GM19395 (cell line): ENCODE data around the gene PLEKHA7.
"Not testable (repeated sequence)": the region's sequence is repeated elsewhere in the genome, so short reads cannot be mapped to it uniquely, and the experiment has no call there.

Experiments
- ATAC-seq: cut with Tn5 transposase; IDR thresholded peaks from one replicate; pipeline ENCODE4 v1.9.1; 2021; ENCODE audit warnings: mild to moderate bottlenecking, moderate library complexity; ENCODE audit not compliant: unreplicated experiment

PLEKHA7 gene, protein sequence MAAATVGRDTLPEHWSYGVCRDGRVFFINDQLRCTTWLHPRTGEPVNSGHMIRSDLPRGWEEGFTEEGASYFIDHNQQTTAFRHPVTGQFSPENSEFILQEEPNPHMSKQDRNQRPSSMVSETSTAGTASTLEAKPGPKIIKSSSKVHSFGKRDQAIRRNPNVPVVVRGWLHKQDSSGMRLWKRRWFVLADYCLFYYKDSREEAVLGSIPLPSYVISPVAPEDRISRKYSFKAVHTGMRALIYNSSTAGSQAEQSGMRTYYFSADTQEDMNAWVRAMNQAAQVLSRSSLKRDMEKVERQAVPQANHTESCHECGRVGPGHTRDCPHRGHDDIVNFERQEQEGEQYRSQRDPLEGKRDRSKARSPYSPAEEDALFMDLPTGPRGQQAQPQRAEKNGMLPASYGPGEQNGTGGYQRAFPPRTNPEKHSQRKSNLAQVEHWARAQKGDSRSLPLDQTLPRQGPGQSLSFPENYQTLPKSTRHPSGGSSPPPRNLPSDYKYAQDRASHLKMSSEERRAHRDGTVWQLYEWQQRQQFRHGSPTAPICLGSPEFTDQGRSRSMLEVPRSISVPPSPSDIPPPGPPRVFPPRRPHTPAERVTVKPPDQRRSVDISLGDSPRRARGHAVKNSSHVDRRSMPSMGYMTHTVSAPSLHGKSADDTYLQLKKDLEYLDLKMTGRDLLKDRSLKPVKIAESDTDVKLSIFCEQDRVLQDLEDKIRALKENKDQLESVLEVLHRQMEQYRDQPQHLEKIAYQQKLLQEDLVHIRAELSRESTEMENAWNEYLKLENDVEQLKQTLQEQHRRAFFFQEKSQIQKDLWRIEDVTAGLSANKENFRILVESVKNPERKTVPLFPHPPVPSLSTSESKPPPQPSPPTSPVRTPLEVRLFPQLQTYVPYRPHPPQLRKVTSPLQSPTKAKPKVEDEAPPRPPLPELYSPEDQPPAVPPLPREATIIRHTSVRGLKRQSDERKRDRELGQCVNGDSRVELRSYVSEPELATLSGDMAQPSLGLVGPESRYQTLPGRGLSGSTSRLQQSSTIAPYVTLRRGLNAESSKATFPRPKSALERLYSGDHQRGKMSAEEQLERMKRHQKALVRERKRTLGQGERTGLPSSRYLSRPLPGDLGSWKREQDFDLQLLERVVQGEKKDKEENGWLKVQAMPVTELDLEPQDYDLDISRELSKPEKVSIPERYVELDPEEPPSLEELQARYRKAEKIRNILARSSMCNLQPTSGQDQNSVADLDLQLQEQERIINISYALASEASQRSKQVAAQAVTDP

GRCh38 chr11:17014321-17014832 lies at the start of gene PLEKHA7:
Gene PLEKHA7, minus strand, starts transcription at chr11:17014414. Its CDS starts 13 bp downstream, at chr11:17014401.
- ATAC-seq: no peak

DNA sequence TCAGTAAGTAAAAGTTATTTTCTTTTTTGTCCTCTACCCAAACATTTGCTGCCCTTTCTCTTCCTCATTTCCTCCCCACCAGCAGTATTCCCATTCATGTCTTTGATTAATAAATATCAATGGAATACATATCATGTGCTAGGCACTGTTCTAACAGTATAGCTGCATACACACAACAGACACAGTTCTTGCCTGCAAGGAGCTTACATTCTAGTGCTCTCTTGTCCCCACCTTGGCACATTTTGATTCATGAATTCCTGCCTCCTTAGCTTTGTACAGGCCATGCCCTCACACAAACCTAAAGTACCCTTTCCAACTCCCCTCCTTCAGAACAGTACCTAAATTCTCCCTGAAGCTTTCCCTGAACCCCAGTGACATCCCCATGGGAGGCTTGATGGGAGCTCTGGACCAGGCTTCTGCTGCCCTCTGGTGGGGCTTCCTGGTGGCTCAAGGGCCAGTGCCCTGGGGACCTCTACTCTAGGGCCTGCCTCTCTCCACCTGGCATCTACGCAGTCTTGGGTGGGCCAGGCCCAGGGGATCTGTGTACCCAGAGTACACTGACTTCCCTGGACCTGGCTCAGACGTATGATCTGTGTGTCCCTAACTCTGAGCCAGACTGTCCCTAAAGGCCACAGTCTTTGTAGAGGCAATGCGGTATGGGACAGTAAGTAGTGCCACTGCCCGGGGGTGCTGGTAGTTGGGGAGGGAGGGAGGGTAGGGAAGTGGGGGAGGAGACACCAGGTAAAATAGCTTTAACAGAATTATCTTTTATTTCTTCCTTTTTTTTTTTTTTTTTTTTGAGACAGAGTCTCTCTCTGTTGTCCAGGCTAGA lies 49.2 kb upstream of the PLEKHA7 start:
- ATAC-seq: peak; percentile 72

GRCh38 chr11:17051146-17051545 lies 36.9 kb upstream of the PLEKHA7 start:
- ATAC-seq: not testable (repeated sequence)

GRCh38 chr11:17048491-17048890 lies 34.3 kb upstream of the PLEKHA7 start:
- not testable (repeated sequence) for ATAC-seq

DNA sequence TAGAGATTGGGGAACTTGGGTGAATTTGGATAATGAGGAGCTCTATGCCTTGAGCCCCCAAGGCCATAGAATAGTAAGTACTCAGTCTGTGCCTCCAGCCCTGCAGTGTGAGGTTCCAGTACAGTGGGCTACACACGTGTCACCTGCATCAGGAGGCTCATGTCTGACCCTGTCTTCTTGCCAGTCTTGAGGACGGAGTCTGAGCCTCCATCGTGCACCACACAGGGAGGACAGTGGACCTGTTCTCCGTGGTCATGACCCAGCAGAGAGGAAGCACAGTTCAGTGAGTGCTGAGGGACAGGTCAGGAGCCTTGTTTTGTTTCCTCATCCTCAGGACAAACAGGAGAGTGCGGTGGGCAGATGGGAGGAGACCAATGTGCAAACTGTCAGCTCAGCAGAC lies 32.5 kb upstream of the PLEKHA7 start:
- no peak for ATAC-seq

- ATAC-seq: no peak
Observed at GRCh38 chr11:17036666-17037658, 22.7 kb upstream of the PLEKHA7 start.

DNA sequence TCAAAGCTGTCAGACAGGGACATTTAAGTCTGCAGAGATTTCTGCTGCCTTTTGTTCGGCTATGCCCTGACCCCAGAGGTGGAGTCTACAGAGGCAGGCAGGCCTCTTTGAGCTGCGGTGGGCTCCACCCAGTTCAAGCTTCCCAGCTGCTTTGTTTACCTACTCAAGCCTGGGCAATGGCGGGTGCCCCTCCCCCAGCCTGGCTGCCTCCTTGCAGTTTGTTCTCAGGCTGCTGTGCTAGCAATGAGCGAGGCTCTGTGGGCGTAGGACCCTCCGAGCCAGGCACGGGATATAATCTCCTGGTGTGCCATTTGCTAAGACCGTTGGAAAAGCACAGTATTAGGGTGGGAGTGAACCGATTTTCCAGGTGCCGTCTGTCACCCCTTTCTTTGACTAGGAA lies 19.8 kb upstream of the PLEKHA7 start:
- not testable (repeated sequence) for ATAC-seq

GRCh38 chr11:17026487-17027082 lies 12.4 kb upstream of the PLEKHA7 start:
- ATAC-seq: no peak

DNA sequence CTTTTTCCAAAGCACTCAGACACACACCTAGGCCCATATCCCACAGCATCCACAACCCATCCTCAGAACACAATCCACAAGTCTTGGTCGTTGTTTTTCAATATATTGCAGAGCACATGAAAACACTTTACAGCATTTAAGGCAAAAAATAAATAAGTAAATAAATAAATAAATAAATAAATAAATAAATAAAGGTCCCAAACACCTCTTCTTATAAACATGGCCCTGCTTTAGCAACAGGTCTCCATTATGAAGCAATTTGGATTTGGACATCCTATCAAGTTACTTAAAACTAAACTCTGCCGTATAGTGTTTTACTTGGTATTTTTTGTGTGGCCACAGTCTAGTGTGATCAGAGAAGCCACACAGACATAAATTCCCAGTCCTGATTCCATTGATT lies 10.7 kb upstream of the PLEKHA7 start:
- no peak for ATAC-seq

GRCh38 chr11:17021511-17021910 lies 7.3 kb upstream of the PLEKHA7 start:
- no peak for ATAC-seq

- no peak for ATAC-seq
Observed at GRCh38 chr11:17020831-17021230, 6.6 kb upstream of the PLEKHA7 start.

DNA sequence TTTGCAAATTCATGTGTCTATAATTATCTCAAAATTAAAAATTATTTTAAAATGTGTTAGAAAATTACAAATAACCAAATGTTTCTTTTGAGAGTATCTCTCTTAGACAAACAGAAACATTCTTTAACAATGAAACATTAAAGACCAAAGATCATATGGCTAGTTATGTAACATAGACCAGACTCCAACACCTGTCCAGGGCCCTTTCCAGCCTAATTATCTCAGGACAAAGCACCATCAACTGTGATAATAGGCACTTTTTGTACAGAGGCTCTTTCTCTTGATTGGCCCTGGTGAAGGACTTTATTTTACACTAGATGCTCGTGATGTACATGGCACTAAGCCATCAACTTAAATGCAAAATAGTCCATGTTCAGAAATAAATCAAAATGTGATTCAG lies 5.0 kb upstream of the PLEKHA7 start:
- no peak for ATAC-seq

GRCh38 chr11:17015627-17016126 lies 1.5 kb upstream of the PLEKHA7 start:
- no peak for ATAC-seq

GRCh38 chr11:17014833-17015626 lies 816 bp upstream of the PLEKHA7 start:
- no peak for ATAC-seq

DNA sequence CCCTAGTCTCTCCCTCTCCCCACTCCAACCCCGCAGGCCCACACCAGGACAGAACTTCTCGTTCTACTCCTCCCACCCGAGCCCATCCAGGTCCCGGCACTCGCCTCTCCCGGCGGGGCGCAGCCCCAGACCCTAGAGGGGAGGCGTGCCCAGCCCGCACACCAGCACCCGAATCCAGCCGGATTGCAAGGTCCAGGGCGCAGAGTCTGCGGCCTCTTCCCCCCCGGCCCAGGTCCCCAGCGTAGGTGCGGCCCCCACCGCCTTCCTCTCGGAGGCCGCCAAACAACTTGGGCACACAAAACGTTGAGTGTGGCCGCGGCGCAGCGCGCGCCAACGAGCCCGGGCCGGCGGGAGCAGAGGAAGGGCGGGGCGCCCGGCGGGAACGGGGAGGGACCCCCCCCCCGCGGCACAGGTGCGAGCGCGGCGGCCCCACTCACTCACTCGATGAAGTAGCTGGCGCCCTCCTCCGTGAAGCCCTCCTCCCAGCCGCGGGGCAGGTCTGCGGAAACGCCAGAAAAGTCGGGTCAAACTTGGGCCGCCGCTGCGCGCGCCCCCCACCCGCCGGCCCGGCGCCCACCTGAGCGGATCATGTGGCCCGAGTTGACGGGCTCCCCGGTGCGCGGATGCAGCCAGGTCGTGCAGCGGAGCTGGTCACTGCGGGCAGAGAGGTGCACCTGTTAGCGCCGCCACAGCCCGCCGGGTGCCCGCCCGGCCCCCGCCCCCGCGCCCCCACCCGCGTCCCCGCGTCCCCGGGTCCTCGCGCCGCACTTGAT lies 480 bp downstream of the PLEKHA7 start:
- ATAC-seq: no peak

DNA sequence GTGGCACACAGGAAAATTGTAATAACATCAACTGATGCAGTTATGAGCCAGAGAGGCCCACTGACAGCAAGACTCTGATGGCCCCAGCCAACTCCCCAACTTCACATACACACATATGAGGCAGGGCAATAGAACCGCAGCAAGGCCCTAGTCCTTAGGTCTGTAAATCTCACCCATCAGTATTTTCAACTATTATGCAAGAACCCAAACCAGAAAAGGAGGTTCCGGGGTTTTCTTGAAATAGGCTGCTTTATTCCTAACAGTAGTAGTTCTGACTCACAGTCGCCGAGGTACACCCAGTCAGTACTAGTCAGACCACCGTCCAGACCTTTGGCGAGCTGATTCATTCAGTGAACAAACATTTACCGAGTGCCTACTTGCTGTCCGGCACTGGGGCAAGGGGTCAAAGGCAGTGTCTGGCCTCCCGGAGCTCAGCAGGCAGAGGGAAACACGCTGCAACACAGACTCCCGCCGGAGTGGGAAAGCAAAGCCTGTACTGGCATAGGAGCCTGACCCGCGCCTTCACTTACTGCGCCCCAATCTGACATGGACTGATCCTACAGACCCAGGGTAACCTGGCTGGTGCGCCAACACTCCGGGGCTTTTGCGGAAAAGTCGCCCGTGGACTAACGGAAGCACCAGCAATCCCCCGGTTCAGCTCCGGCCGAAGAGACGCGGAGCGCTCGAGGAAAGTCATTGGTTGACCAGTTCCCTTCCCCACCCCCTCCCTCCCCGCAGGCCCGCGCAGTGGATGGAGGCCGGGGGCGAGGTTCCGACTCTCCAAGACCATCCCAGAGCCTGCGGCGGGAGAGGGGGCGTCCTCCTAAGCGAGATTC lies 1.3 kb downstream of the PLEKHA7 start:
- ATAC-seq: no peak
